ENCODE results near the gene RNF150. TPM values are rescaled to one million over a fixed set of nuclear protein-coding genes. Genes with fewer than 3 reads are reported as not detected.

The RNF150 gene
- total and polyA plus RNA-seq, 7 donors: 0.46 to 69.0 (median 53.2) TPM

DNA sequence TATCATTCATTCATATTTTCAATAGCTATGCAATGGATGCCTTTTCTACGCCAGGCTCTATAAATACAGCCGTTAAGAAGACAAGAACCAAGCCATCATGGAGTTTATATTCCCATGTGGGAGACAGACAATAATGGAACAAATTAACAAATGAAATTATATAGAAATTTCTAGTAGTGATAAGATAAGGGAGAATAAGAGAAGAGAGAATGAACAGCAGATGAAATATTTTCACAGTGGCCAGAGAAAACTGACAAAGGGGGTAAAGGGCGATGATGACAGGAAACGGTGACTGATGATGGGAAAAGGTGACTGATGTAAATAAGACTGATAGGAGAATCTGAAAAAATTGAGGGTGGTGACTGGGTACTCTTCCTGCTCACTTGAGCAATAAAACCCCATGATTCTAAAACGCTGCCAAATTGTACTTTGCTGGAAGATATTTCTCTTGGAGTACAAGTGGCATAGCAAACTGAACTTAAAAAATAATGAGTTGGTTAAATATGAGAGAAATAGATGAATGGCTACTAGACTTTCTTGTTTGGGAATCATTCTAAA, 13.2 kb downstream of the RNF150 start:
- Histone ChIP-seq H3K9me3 (no peaks in the 10 kb centered on the region), H3K27ac (no peak overlapping the region), H3K36me3 (peaks cover 0 to 4% (median 0%) of the 10 kb centered on the region in 4 donors), H3K4me1 (peaks cover 0 to 54% (median 25%) of the 10 kb centered on the region in 4 donors), H3K4me3 (no peak overlapping the region), H3K27me3 (no peaks in the 10 kb centered on the region)
- 73 to 87% methylated on average over 5 of the region's 5 CpGs for WGBS, 2 donors
- TF ChIP-seq EP300 (IDR thresholded peaks at IDR 0.05) (no peak), POLR2A (IDR thresholded peaks at IDR 0.05) (no peak), POLR2AphosphoS5 (IDR thresholded peaks at IDR 0.05) (no peak)
- TF ChIP-seq, protein P1, sequence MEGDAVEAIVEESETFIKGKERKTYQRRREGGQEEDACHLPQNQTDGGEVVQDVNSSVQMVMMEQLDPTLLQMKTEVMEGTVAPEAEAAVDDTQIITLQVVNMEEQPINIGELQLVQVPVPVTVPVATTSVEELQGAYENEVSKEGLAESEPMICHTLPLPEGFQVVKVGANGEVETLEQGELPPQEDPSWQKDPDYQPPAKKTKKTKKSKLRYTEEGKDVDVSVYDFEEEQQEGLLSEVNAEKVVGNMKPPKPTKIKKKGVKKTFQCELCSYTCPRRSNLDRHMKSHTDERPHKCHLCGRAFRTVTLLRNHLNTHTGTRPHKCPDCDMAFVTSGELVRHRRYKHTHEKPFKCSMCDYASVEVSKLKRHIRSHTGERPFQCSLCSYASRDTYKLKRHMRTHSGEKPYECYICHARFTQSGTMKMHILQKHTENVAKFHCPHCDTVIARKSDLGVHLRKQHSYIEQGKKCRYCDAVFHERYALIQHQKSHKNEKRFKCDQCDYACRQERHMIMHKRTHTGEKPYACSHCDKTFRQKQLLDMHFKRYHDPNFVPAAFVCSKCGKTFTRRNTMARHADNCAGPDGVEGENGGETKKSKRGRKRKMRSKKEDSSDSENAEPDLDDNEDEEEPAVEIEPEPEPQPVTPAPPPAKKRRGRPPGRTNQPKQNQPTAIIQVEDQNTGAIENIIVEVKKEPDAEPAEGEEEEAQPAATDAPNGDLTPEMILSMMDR (IDR thresholded peaks at IDR 0.05): no peak
- no peak for DNase-seq
- intact Hi-C loops (cut with DNase I): no loop called here

DNA sequence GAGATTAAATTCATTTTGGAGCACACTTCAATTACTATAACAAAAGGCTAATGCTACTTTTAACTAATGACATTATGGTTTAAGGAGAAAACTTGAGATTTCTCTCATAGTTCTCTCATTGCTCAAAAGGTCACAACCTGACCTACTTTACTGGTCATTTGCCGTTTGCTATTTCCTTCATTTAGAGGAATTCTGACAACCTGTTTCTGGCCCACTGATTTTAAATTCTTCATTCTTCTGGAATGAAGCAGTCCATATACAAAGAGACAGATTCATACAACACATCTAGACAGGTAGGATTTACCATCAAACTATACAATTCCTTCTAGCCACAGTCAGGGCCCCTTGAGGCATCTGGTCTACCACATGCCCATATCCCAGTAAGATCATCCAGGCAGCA, 14.2 kb downstream of the RNF150 start:
- peaks cover 0 to 45% (median 24%) of the 10 kb centered on the region in 4 donors for H3K4me1 ChIP-seq
- 84 to 93% methylated on average over 1 of the region's 1 CpG for WGBS, 2 donors
- H3K36me3 ChIP-seq: peaks cover 0 to 2% (median 0%) of the 10 kb centered on the region in 4 donors
- no peaks in the 10 kb centered on the region for H3K27me3 ChIP-seq
- intact Hi-C loops (cut with DNase I): no loop called here
- H3K27ac ChIP-seq: no peak overlapping the region
- no peak for DNase-seq
- TF ChIP-seq, protein P1 (IDR thresholded peaks at IDR 0.05): no peak
- no peak for TF ChIP-seq EP300 (IDR thresholded peaks at IDR 0.05)
- TF ChIP-seq POLR2AphosphoS5 (IDR thresholded peaks at IDR 0.05): no peak
- TF ChIP-seq POLR2A (IDR thresholded peaks at IDR 0.05): no peak
- no peak overlapping the region for H3K4me3 ChIP-seq
- no peaks in the 10 kb centered on the region for H3K9me3 ChIP-seq

DNA sequence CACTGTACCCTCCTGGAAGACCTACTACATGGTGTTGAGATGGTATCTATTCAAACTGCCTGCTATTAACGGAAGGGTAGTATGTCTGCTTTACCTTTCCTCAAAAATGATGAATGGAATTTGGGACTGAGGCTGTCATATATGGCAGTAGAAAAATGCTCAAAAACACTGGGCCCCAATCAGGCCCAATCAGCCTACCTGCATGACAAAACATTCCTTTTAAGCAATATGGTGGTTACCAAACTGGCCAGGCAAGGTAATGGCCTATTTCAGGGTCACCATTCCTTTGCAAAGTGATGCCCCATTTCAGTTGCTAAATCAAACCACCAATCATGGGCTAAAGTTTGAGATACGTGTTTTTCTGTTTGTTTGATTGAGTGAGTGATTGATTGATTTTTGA, 14.9 kb downstream of the RNF150 start:
- TF ChIP-seq POLR2AphosphoS5 (IDR thresholded peaks at IDR 0.05) (no peak), EP300 (IDR thresholded peaks at IDR 0.05) (no peak), POLR2A (IDR thresholded peaks at IDR 0.05) (no peak)
- TF ChIP-seq, protein P1 (IDR thresholded peaks at IDR 0.05): no peak
- intact Hi-C loops (cut with DNase I): no loop called here
- 90 to 98% methylated on average over 2 of the region's 2 CpGs for WGBS, 2 donors
- Histone ChIP-seq H3K27ac (no peak overlapping the region), H3K36me3 (no peaks in the 10 kb centered on the region), H3K4me1 (peaks cover 0 to 45% (median 24%) of the 10 kb centered on the region in 4 donors), H3K9me3 (no peaks in the 10 kb centered on the region), H3K4me3 (no peak overlapping the region), H3K27me3 (no peaks in the 10 kb centered on the region)
- no peak for DNase-seq

DNA sequence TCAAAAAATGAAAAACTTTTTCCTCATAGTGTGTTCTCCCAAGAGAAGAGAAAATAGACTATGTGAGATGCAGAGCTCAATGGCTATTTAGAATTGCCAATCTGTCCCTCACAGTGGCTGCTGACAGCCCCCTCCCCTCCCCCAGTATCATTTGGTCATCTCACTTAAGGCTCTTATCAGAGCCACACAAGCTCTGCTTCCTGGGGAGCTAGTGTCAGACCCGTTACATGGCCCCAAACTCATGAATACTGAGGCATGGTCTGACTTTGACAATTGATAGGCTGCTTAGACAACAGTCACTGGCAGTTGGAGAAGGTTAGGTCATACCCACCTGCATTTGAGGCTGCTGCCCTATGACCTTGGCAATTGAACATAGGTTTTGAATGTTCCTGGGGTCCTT, 15.3 kb downstream of the RNF150 start:
- Histone ChIP-seq H3K4me1 (peaks cover 0 to 41% (median 22%) of the 10 kb centered on the region in 4 donors), H3K4me3 (no peak overlapping the region), H3K27ac (no peak overlapping the region), H3K9me3 (no peaks in the 10 kb centered on the region), H3K36me3 (no peaks in the 10 kb centered on the region), H3K27me3 (no peaks in the 10 kb centered on the region)
- TF ChIP-seq EP300 (IDR thresholded peaks at IDR 0.05): no peak
- TF ChIP-seq POLR2A (IDR thresholded peaks at IDR 0.05): no peak
- TF ChIP-seq, protein P1 (IDR thresholded peaks at IDR 0.05): no peak
- no peak for TF ChIP-seq POLR2AphosphoS5 (IDR thresholded peaks at IDR 0.05)
- WGBS, 2 donors: 70 to 82% methylated on average over 1 of the region's 1 CpG
- no peak for DNase-seq
- intact Hi-C loops (cut with DNase I): no loop called here

DNA sequence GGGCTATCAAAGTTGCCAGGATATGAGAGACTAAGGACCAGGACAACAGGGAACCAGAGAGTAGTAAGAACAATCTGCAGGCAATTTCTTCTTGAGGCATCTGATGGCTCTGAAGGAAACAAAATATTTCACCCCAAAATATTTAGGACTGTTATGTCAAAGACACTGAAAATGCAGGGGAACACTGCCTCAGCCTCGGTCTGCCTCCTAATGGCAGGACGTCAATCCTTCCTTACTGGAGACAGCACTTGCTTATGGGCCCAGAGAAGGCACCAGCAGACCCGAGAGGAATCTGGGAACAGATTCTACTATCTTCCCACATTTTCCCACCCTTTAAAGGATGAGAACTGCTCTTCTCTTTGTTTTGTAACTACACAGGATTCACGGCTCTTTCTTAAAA, 23.3 kb downstream of the RNF150 start:
- peaks cover 0 to 21% (median 4%) of the 10 kb centered on the region in 4 donors for H3K4me1 ChIP-seq
- H3K27me3 ChIP-seq: no peaks in the 10 kb centered on the region
- H3K4me3 ChIP-seq: no peak overlapping the region
- 67 to 84% methylated on average over 4 of the region's 4 CpGs for WGBS, 2 donors
- intact Hi-C loops (cut with DNase I): no loop called here
- no peaks in the 10 kb centered on the region for H3K9me3 ChIP-seq
- no peaks in the 10 kb centered on the region for H3K36me3 ChIP-seq
- TF ChIP-seq EP300 (IDR thresholded peaks at IDR 0.05) (no peak), POLR2A (IDR thresholded peaks at IDR 0.05) (no peak), POLR2AphosphoS5 (IDR thresholded peaks at IDR 0.05) (no peak)
- TF ChIP-seq, protein P1 (IDR thresholded peaks at IDR 0.05): no peak
- DNase-seq: no peak
- H3K27ac ChIP-seq: peak overlapping the region in 1 of 4 donors; percentile 21

Data from sigmoid colon (tissue), 7 donors.